Adrenal gland (tissue), 5 donors: ENCODE measurements around the gene CEACAM1.

Source experiments
- CTCF ChIP-seq, 6 experiments: fragments of 450-650 bp in 4 of 6; fragments of 200-600 bp in 2 of 6; sonication (generic) in 1 of 6; IDR thresholded peaks; 1 replicate in 5 of 6; 2 replicates in 1 of 6; pipeline versions ENCODE4 v1.5.1 to v1.8.0; 2016 to 2021; ENCODE audit warnings: antibody characterized with exemption in 6 of 6, mild to moderate bottlenecking in 2 of 6, moderate library complexity in 1 of 6
- POLR2A ChIP-seq, 2 donors: fragments of 450-650 bp; IDR thresholded peaks; one replicate each; pipeline ENCODE4 v1.6.1; 2017; ENCODE audit warnings: antibody characterized with exemption in 2 of 2, mild to moderate bottlenecking in 2 of 2, moderate library complexity in 1 of 2
- donor health status: DM: no; HTN: no; CAD: no.

GRCh38 chr19:42467183-42467760 lies 61.0 kb downstream of the CEACAM1 start:
- TF ChIP-seq CTCF (IDR thresholded peaks at IDR 0.05) (no peak), POLR2A (IDR thresholded peaks at IDR 0.05) (no peak)
